Progenitor cell of endocrine pancreas (in vitro differentiated cells): ENCODE data around the gene FMN1. TPM values are rescaled to one million over a fixed set of nuclear protein-coding genes. Genes with fewer than 3 reads are reported as not detected.

Source experiments
- DNase-seq: peaks from one replicate; pipeline ENCODE4 v3.0.0; 2021; ENCODE audit warnings: low spot score; ENCODE audit not compliant: unreplicated experiment
- H3K27ac Mint-ChIP-seq: 2 replicates; pipeline ENCODE4 v1.8.0; 2021; ENCODE audit warnings: mild to moderate bottlenecking, moderate library complexity, mixed read lengths
- H3K27me3 Mint-ChIP-seq: 2 replicates; pipeline ENCODE4 v1.8.0; 2021; ENCODE audit warnings: mixed read lengths
- H3K36me3 Mint-ChIP-seq: 2 replicates; pipeline ENCODE4 v1.8.0; 2022; ENCODE audit warnings: mixed read lengths; ENCODE audit not compliant: insufficient read depth
- H3K4me1 Mint-ChIP-seq: 2 replicates; pipeline ENCODE4 v1.8.0; 2021; ENCODE audit warnings: low read depth, mixed read lengths
- H3K4me3 Mint-ChIP-seq: 2 replicates; pipeline ENCODE4 v1.8.0; 2021; ENCODE audit warnings: low read depth, mild to moderate bottlenecking, moderate library complexity, mixed read lengths
- H3K9me3 Mint-ChIP-seq: 2 replicates; pipeline ENCODE4 v1.8.0; 2021; ENCODE audit warnings: low read depth, mixed read lengths
- CTCF ChIP-seq: fragments of 200-600 bp; sonication (generic); IDR thresholded peaks from one replicate; pipeline ENCODE4 v1.5.0; 2021; ENCODE audit warnings: antibody characterized with exemption, mild to moderate bottlenecking; ENCODE audit not compliant: unreplicated experiment
- total RNA-seq: library from RNA; stranded (reverse); gene quantifications from 2 replicates; pipeline ENCODE4 v1.2.1, GENCODE V29; 2021

Gene FMN1
- total RNA-seq, 1 donor from 2014 or later: 0.41 TPM

- no peak for DNase-seq
- H3K9me3 Mint-ChIP-seq: no peaks in the 10 kb centered on the region
- no peak overlapping the region for H3K4me3 Mint-ChIP-seq
- H3K27ac Mint-ChIP-seq: no peak overlapping the region
- no peak for TF ChIP-seq CTCF
- H3K36me3 Mint-ChIP-seq: no peaks in the 10 kb centered on the region
- no peaks in the 10 kb centered on the region for H3K27me3 Mint-ChIP-seq
- H3K4me1 Mint-ChIP-seq: no peaks in the 10 kb centered on the region
Observed at GRCh38 chr15:32986147-32986546, 208.4 kb downstream of the FMN1 start.

GRCh38 chr15:32983679-32984078, 210.8 kb downstream of the FMN1 start:
- no peaks in the 10 kb centered on the region for H3K27me3 Mint-ChIP-seq
- no peaks in the 10 kb centered on the region for H3K4me1 Mint-ChIP-seq
- DNase-seq: no peak
- no peak overlapping the region for H3K27ac Mint-ChIP-seq
- no peaks in the 10 kb centered on the region for H3K36me3 Mint-ChIP-seq
- no peak for TF ChIP-seq CTCF
- no peak overlapping the region for H3K4me3 Mint-ChIP-seq
- H3K9me3 Mint-ChIP-seq: no peaks in the 10 kb centered on the region

- DNase-seq: no peak
- Mint-ChIP-seq H3K4me3 (no peak overlapping the region), H3K27ac (no peak overlapping the region), H3K4me1 (no peaks in the 10 kb centered on the region), H3K9me3 (no peaks in the 10 kb centered on the region), H3K27me3 (no peaks in the 10 kb centered on the region), H3K36me3 (no peaks in the 10 kb centered on the region)
- no peak for TF ChIP-seq CTCF
Observed at GRCh38 chr15:32982001-32982400, 212.5 kb downstream of the FMN1 start.

GRCh38 chr15:32981536-32981935, 213.0 kb downstream of the FMN1 start:
- DNase-seq: no peak
- Mint-ChIP-seq H3K27ac (no peak overlapping the region), H3K27me3 (no peaks in the 10 kb centered on the region), H3K9me3 (no peaks in the 10 kb centered on the region), H3K4me1 (no peaks in the 10 kb centered on the region), H3K4me3 (no peak overlapping the region), H3K36me3 (no peaks in the 10 kb centered on the region)
- no peak for TF ChIP-seq CTCF

GRCh38 chr15:32979710-32980109, 214.8 kb downstream of the FMN1 start:
- TF ChIP-seq CTCF: no peak
- H3K9me3 Mint-ChIP-seq: no peaks in the 10 kb centered on the region
- no peak for DNase-seq
- H3K27me3 Mint-ChIP-seq: no peaks in the 10 kb centered on the region
- no peak overlapping the region for H3K27ac Mint-ChIP-seq
- no peaks in the 10 kb centered on the region for H3K4me1 Mint-ChIP-seq
- no peaks in the 10 kb centered on the region for H3K36me3 Mint-ChIP-seq
- no peak overlapping the region for H3K4me3 Mint-ChIP-seq

GRCh38 chr15:32977506-32977905, 217.0 kb downstream of the FMN1 start:
- Mint-ChIP-seq H3K9me3 (no peaks in the 10 kb centered on the region), H3K36me3 (no peaks in the 10 kb centered on the region), H3K27me3 (no peaks in the 10 kb centered on the region), H3K4me3 (no peak overlapping the region), H3K27ac (no peak overlapping the region), H3K4me1 (no peaks in the 10 kb centered on the region)
- DNase-seq: no peak
- no peak for TF ChIP-seq CTCF
